GM12801 (cell line): Measurements from ENCODE around the gene TEX51.

Experiments used
- CTCF ChIP-seq: IDR thresholded peaks from one replicate; pipeline ENCODE4 v1.5.1; 2011; ENCODE audit warnings: control low read depth; ENCODE audit not compliant: insufficient read length; ENCODE audit errors: extremely low read depth

Gene TEX51

GRCh38 chr2:126893606-126894005, 5.1 kb upstream of the TEX51 start:
- no peak for TF ChIP-seq CTCF

- TF ChIP-seq CTCF, result no peak
These were observed 4.6 kb upstream of the TEX51 start for GRCh38 chr2:126894082-126894481.

- TF ChIP-seq CTCF, result no peak
These were observed 4.0 kb upstream of the TEX51 start for GRCh38 chr2:126894585-126895182.

GRCh38 chr2:126895336-126895735, 3.4 kb upstream of the TEX51 start:
- no peak for TF ChIP-seq CTCF

- no peak for TF ChIP-seq CTCF
These were observed 2.2 kb upstream of the TEX51 start for GRCh38 chr2:126896471-126896870.

- no peak for TF ChIP-seq CTCF
These were observed 1.0 kb downstream of the TEX51 start for GRCh38 chr2:126899616-126900185.

GRCh38 chr2:126900646-126901319, 2.1 kb downstream of the TEX51 start:
- no peak for TF ChIP-seq CTCF
